ENCODE measurements around the gene ENTPD2.

The ENTPD2 gene

DNA sequence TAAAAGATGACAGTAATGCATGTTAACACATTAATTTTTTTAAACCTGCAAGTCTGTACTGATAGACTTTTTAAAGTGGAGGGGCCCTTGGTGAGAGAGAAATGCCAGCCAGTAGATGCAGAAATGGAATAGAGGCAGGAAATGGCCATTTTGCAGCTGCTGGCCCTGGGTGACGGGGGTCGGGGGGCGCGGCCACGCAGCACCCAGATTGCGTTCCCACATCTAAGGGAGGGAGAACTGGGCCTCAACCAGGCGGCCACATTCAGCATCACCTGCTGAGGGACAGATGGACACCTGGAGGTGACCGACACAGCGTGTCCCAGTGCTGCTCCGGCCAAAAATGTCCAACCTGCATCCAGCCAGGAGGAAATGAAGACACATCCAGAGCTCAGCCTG is 51.2 kb downstream of the ENTPD2 start:
- H3K4me3 ChIP-seq (ENCODE audit: low read depth, low read length) = no peak overlapping the region
- TF ChIP-seq, protein P1, sequence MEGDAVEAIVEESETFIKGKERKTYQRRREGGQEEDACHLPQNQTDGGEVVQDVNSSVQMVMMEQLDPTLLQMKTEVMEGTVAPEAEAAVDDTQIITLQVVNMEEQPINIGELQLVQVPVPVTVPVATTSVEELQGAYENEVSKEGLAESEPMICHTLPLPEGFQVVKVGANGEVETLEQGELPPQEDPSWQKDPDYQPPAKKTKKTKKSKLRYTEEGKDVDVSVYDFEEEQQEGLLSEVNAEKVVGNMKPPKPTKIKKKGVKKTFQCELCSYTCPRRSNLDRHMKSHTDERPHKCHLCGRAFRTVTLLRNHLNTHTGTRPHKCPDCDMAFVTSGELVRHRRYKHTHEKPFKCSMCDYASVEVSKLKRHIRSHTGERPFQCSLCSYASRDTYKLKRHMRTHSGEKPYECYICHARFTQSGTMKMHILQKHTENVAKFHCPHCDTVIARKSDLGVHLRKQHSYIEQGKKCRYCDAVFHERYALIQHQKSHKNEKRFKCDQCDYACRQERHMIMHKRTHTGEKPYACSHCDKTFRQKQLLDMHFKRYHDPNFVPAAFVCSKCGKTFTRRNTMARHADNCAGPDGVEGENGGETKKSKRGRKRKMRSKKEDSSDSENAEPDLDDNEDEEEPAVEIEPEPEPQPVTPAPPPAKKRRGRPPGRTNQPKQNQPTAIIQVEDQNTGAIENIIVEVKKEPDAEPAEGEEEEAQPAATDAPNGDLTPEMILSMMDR (IDR thresholded peaks at IDR 0.05; ENCODE audit: low read depth, low read length) = no peak
- no peak for DNase-seq (ENCODE audit: low read depth, low spot score)
- in situ Hi-C loops (cut with HindIII; ENCODE audit: low sequenced_read_pairs) = no loop called here

DNA sequence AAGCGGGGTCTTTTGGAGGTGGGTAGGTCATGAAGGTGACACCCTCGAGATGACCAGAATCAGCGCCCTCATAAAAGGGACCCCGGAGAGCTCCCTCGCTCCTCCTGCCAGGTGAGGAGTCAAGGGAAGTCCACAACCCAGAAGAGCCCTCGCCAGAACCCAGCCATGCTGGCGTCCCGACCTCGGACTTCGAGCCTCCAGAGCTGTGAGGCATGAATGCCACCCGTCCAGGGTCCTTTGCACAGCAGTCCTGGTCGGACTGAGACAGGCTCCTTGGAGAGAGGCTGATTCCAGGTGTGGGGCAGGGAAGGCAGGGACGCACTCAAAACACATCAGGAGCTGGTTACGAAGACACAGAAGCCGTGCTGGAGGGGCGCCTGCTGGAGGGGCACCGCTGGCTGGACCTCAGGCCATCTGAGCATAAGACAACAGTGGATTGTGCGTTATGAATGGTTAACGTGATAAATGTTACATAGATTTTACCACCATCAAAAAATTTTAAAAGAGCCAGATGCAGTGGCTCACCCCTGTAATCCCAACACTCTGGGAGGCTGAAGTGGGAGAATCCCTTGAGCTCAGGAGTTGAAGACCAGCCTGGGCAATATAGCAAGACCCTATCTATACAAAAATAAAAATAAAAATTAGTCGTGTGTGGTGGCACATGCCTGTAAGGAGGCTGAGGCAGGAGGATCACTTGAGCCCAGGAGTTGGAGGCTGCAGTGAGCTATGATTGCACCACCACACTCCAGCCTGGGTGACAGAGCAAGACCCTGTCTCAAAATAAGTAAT is 51.8 kb downstream of the ENTPD2 start:
- in situ Hi-C loops (cut with HindIII; ENCODE audit: low sequenced_read_pairs) = no loop called here
- DNase-seq (ENCODE audit: low read depth, low spot score) = no peak
- TF ChIP-seq, protein P1 (IDR thresholded peaks at IDR 0.05; ENCODE audit: low read depth, low read length) = no peak
- H3K4me3 ChIP-seq (ENCODE audit: low read depth, low read length) = no peak overlapping the region

DNA sequence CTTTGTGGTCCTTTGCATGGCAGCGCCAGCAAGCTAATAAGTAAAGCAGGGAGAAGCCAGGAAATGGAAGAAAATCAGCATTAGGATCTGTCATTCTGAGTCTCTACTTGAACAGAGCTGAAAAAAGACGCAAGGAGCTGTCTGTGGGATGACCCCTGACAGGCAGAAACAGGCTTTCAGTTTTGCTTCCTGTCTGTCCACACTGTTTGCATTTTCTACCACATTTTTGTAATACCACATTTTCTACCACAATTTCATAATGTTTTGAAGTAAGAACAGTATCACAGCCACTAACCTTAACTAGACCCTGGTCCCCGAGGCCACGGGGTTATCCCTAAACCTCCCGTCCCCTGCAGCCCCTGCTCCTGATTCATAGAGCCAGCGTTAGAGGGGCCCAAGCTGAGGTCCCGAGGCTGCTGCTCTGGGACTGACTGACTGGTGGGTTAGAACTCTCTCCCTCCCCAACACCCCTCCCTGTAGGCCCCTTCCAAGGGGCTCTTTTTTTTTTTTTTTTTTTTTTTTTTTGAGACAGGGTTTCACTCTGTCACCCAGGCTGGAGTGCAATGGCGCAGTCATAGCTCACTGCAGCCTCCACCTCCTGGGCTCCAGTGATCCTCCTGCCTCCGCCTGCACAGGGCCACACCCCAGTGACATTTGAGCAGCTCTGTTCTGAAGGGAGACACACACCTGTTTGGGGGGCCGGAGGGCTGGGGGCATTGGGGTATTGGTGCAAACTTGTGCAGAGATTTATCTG is 53.5 kb downstream of the ENTPD2 start:
- H3K4me3 ChIP-seq (ENCODE audit: low read depth, low read length) = no peak overlapping the region
- in situ Hi-C loops (cut with HindIII; ENCODE audit: low sequenced_read_pairs) = no loop called here
- TF ChIP-seq, protein P1 (IDR thresholded peaks at IDR 0.05; ENCODE audit: low read depth, low read length) = no peak
- DNase-seq (ENCODE audit: low read depth, low spot score) = peak; percentile 53
